ENCODE data around the gene CCDC6.
"Not testable (repeated sequence)": the region's sequence is repeated elsewhere in the genome, so short reads cannot be mapped to it uniquely, and the experiment has no call there.

The CCDC6 gene

GRCh38 chr10:59770689-59771088 is 135.7 kb downstream of the CCDC6 start:
- DNase-seq (ENCODE audit: low read depth in 2 of 2), result no peak

- no peak for DNase-seq (ENCODE audit: low read depth in 2 of 2)
Measured at GRCh38 chr10:59762505-59762904, 143.9 kb downstream of the CCDC6 start.

GRCh38 chr10:59757966-59758365 is 148.4 kb downstream of the CCDC6 start:
- DNase-seq (ENCODE audit: low read depth in 2 of 2), result no peak

GRCh38 chr10:59754951-59755350 is 151.4 kb downstream of the CCDC6 start:
- DNase-seq (ENCODE audit: low read depth in 2 of 2), result no peak

- no peak for DNase-seq (ENCODE audit: low read depth in 2 of 2)
Measured at GRCh38 chr10:59753267-59753666, 153.1 kb downstream of the CCDC6 start, which contains the start of gene MRLN. MRLN (minus strand) TSS chr10:59753455.

GRCh38 chr10:59752278-59752940 is 153.9 kb downstream of the CCDC6 start:
- no peak for DNase-seq (ENCODE audit: low read depth in 2 of 2)

- no peak for DNase-seq (ENCODE audit: low read depth in 2 of 2)
Measured at GRCh38 chr10:59750155-59750945, 156.0 kb downstream of the CCDC6 start.

GRCh38 chr10:59748834-59749233 is 157.5 kb downstream of the CCDC6 start:
- DNase-seq (ENCODE audit: low read depth in 2 of 2), result no peak

- DNase-seq (ENCODE audit: low read depth in 2 of 2), result no peak
Measured at GRCh38 chr10:59745163-59745650, 161.1 kb downstream of the CCDC6 start.

GRCh38 chr10:59744762-59745161 is 161.6 kb downstream of the CCDC6 start:
- not testable (repeated sequence) for DNase-seq (ENCODE audit: low read depth in 2 of 2)

GRCh38 chr10:59744156-59744555 is 162.2 kb downstream of the CCDC6 start:
- not testable (repeated sequence) for DNase-seq (ENCODE audit: low read depth in 2 of 2)

GRCh38 chr10:59741583-59741982 is 164.8 kb downstream of the CCDC6 start:
- DNase-seq (ENCODE audit: low read depth in 2 of 2), result no peak

- no peak for DNase-seq (ENCODE audit: low read depth in 2 of 2)
Measured at GRCh38 chr10:59741048-59741447, 165.3 kb downstream of the CCDC6 start.
